Lung (tissue), 12 donors: ENCODE measurements around the gene ARID1A. TPM values are rescaled to one million over a fixed set of nuclear protein-coding genes. Genes with fewer than 3 reads are reported as not detected.

Experiments
- ATAC-seq: fragments of 200-7000 bp; cut with Tn5 transposase; one replicate; pipeline ENCODE4 v1.9.1; 2020; ENCODE audit warnings: moderate number of reproducible peaks; ENCODE audit not compliant: insufficient read depth, low FRiP score
- DNase-seq, 3 donors: peaks; one replicate each; pipeline ENCODE4 v3.0.0-alpha.2; 2013 to 2017
- H3K27ac ChIP-seq, 2 donors: one replicate each; pipeline ENCODE4 v1.5.1; 2013; ENCODE audit warnings: mild to moderate bottlenecking in 2 of 2, moderate library complexity in 2 of 2, control low read depth in 1 of 2, inconsistent platforms in 1 of 2, low read depth in 1 of 2, low read length in 1 of 2
- H3K27me3 ChIP-seq, 3 donors: one replicate each; pipeline ENCODE4 v1.5.1; 2013; ENCODE audit warnings: low read length in 2 of 3; ENCODE audit not compliant: control insufficient read depth in 3 of 3, insufficient read depth in 3 of 3
- H3K36me3 ChIP-seq, 4 donors: one replicate each; pipeline ENCODE4 v1.5.1; 2013; ENCODE audit warnings: low read length in 4 of 4, mild to moderate bottlenecking in 1 of 4, moderate library complexity in 1 of 4; ENCODE audit not compliant: control insufficient read depth in 4 of 4, insufficient read depth in 4 of 4
- H3K4me1 ChIP-seq, 5 donors: one replicate each; pipeline ENCODE4 v1.5.1; 2013; ENCODE audit warnings: low read length in 5 of 5, mild to moderate bottlenecking in 2 of 5, moderate library complexity in 1 of 5; ENCODE audit not compliant: control insufficient read depth in 5 of 5, insufficient read depth in 5 of 5
- H3K4me3 ChIP-seq: one replicate; pipeline ENCODE4 v1.5.1; 2013; ENCODE audit warnings: mild to moderate bottlenecking, control low read depth, moderate library complexity
- H3K9ac ChIP-seq, 2 donors: one replicate each; pipeline ENCODE4 v1.5.1; 2013; ENCODE audit warnings: low read length in 2 of 2, control low read depth in 1 of 2; ENCODE audit not compliant: insufficient read depth in 1 of 2
- H3K9me3 ChIP-seq, 4 donors: one replicate each; pipeline ENCODE4 v1.5.1; 2013; ENCODE audit warnings: low read length in 3 of 4, mild to moderate bottlenecking in 1 of 4, moderate library complexity in 1 of 4; ENCODE audit not compliant: control insufficient read depth in 4 of 4, insufficient read depth in 3 of 4
- CTCF ChIP-seq: IDR thresholded peaks from 2 replicates; pipeline ENCODE4 v1.5.1; 2012; ENCODE audit warnings: mild to moderate bottlenecking; ENCODE audit errors: control extremely low read depth, extremely low read depth
- WGBS, 2 donors: extraction: QIAGEN DNeasy Blood & Tissue Kit; methylation state at CpG; one replicate each; pipeline ENCODE4 v1.1.7; 2013; 5-methylcytosine and 5-hydroxymethylcytosine counted together
- polyA plus RNA-seq, 2 donors: library from polyadenylated mRNA; stranded (reverse); fragments of 200-250 nt; gene quantifications; one replicate each; pipeline ENCODE4 v1.2.1, GENCODE V29; 2013
- total RNA-seq, 2 donors: library from RNA; depleted of rRNA in 1 of 2; stranded (reverse); fragments of >200 nt in 1 of 2; gene quantifications; one replicate each; pipeline ENCODE4 v1.2.1, GENCODE V29; 2014 to 2021
- donor health status: control.
- donor health status: control.
- donor health status: Bipolar disorder and iron deficiency.
- donor health status: healthy.
- donor health status: DM: yes; HTN: yes; CAD: no.

Gene ARID1A
- total and polyA plus RNA-seq, 4 donors: 16.1 to 119 (median 50.1) TPM

DNA sequence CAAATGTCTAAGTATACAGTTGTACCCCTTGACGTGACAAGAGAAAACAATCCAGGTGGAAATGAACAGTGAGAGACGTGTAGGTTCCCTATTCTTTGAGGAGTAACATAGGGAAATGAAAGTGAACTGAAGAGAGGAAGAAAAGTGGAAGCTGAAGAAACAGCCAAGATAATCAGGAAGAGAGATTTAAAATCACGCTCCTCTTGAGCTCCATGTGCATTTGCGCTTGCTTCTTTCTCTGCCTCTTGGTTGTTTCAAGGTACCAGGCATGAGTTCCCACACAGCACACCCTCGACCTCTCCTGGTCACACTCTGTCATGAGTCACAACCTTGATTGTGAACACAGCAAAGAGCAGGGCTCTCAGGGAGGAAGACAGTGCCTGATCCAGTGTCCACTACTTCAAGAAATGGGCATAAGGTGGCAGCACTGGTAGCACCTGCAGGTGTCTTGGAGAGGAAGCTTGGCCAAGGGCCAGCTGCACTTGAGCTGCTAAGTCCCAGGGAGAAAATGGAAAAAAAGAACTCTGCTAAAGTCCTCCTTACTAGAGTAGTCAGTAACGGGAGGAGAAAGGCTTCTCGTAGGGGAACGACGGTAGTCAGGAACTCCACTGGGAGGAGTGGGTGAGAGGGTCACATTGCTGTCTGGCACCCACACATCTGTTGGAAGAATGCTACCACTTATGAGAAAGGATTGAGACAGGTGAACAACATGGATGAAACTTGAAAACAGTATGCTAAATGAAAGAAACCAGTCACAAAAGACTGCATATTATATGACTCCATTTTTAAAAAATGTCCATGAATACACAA lies 18.3 kb upstream of the ARID1A start:
- no peak overlapping the region for H3K9ac ChIP-seq

DNA sequence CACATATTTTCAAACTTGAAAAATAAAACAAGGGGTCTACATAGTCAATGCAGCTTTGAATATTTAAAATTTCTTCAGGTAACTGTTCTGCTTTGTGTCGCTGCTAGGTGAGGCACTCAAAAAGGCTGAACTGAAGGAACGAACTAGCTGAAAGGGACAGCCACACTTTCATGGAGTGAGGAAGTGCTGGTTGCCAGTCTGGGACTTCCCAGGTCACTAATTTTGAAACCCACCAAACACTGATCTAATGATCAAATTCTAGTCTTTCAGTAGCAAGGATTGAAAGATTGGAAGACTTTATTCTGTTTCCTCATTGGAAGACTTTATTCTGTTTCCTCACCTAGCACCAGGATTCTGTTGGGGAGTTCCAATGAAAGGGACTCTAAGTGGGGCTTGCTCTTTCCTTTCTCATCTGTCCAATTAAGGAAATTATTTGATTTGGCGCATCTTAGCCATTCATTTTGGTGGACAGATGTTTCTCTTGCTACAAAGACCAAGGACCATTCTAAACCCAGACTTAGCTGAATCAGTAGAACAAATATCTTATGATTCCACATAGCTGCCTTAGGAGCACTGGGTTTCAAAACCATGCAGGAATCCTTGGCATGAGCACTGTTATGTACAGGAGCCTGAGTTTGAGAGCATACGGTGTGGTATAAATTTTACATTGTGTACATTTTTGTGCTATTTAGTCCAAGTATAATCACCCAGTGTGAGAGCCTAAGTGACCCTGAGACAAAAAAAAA lies 10.9 kb upstream of the ARID1A start:
- Histone ChIP-seq H3K27ac (no peak overlapping the region), H3K36me3 (no peaks in the 10 kb centered on the region), H3K4me1 (no peaks in the 10 kb centered on the region), H3K4me3 (no peak overlapping the region), H3K9me3 (no peaks in the 10 kb centered on the region), H3K9ac (no peak overlapping the region), H3K27me3 (no peaks in the 10 kb centered on the region)
- no peak for DNase-seq
- TF ChIP-seq CTCF: no peak
- WGBS, 2 donors: 89 to 91% methylated on average over 4 of the region's 4 CpGs
- ATAC-seq: no peak

More for the DNA sequence above, 18.3 kb upstream of the ARID1A start:
- H3K36me3 ChIP-seq: no peaks in the 10 kb centered on the region
- DNase-seq (peak; percentile 70 to 91 (median 77)), ATAC-seq (peak; percentile 94)
- H3K9me3 ChIP-seq: no peaks in the 10 kb centered on the region
- peak; percentile 35 for TF ChIP-seq CTCF
- H3K4me1 ChIP-seq: peaks cover 0 to 1% (median 0%) of the 10 kb centered on the region in 5 donors
- H3K27me3 ChIP-seq: no peaks in the 10 kb centered on the region
- 3% methylated on average over 9 of the region's 9 CpGs for WGBS, 2 donors
- peak overlapping the region in 1 of 2 donors; percentile 41 for H3K27ac ChIP-seq
- H3K4me3 ChIP-seq: no peak overlapping the region

- Histone ChIP-seq H3K4me1 (peaks cover 0 to 2% (median 0%) of the 10 kb centered on the region in 5 donors), H3K4me3 (no peak overlapping the region), H3K27ac (no peak overlapping the region), H3K9ac (no peak overlapping the region), H3K27me3 (no peaks in the 10 kb centered on the region), H3K36me3 (no peaks in the 10 kb centered on the region), H3K9me3 (no peaks in the 10 kb centered on the region)
- no peak for ATAC-seq
- WGBS, 2 donors: 32 to 71% methylated on average over 1 of the region's 1 CpG
- peak in 1 of 3 donors; percentile 46 for DNase-seq
- no peak for TF ChIP-seq CTCF
Observed at GRCh38 chr1:26686795-26687194, 9.0 kb upstream of the ARID1A start.
